Measurements from ENCODE around the gene NAA50. TPM values are rescaled to one million over a fixed set of nuclear protein-coding genes. Genes with fewer than 3 reads are reported as not detected.
A peak's percentile ranks its signal among the peaks of the same experiment; 100 is the strongest.

The NAA50 gene
- total RNA-seq, 1 donor from 2014 or later: 110 TPM

DNA sequence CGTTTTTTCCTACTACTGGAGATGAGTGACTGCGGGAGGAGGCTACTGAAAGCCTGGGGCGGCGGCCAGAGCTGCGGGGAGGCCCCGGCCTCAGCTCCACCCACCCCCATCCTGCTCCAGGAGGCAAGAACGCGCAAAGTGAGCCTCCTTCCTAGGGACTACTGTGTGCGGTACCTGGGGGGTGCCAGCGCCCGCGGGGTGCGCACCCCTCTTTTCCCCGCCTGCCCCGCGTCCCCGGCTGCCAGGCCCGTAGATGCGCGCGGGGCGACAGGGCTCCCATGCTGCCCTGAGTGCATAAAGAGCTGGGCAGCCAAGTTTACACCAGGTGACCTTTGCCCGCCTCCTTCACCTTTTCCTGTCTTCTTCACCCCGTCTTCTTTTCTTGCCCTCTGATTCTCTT, 47.1 kb downstream of the NAA50 start:
- TF ChIP-seq, protein P1, sequence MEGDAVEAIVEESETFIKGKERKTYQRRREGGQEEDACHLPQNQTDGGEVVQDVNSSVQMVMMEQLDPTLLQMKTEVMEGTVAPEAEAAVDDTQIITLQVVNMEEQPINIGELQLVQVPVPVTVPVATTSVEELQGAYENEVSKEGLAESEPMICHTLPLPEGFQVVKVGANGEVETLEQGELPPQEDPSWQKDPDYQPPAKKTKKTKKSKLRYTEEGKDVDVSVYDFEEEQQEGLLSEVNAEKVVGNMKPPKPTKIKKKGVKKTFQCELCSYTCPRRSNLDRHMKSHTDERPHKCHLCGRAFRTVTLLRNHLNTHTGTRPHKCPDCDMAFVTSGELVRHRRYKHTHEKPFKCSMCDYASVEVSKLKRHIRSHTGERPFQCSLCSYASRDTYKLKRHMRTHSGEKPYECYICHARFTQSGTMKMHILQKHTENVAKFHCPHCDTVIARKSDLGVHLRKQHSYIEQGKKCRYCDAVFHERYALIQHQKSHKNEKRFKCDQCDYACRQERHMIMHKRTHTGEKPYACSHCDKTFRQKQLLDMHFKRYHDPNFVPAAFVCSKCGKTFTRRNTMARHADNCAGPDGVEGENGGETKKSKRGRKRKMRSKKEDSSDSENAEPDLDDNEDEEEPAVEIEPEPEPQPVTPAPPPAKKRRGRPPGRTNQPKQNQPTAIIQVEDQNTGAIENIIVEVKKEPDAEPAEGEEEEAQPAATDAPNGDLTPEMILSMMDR (IDR thresholded peaks at IDR 0.05; ENCODE audit: insufficient read depth, low read length, poor library complexity, severe bottlenecking): no peak
- H3K27me3 ChIP-seq (ENCODE audit: control insufficient read depth, insufficient read depth, low read length): no peaks in the 10 kb centered on the region
- H3K4me3 ChIP-seq (ENCODE audit: low read depth, low read length): peak overlapping the region; percentile 35
- no peak for DNase-seq (ENCODE audit: low read depth)
- H3K36me3 ChIP-seq (ENCODE audit: control insufficient read depth, insufficient read depth, low read length): no peaks in the 10 kb centered on the region

DNA sequence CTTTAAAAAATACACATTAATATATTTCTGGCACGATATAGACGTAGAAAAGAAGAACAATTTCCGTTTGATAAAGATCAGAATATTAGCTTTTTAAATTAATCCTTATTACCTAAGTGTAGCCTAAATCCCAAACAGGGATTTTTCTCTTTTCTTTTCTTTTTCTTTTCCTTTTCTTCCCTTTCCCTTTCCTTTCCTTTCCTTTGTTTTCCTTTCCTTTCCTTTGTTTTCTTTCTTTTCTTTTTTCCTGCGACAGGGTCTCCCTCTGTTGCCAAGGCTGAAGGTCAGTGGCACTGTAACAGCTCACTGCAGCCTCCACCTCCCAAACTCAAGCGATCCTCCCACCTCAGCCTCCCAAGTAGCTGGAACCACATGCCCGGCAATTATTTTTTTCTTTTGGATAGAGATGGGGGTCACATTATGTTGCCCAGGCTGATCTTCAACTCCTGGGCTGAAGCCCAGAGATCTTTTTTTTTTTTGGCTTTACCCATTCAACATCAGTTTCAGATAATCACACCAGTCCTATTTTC, 47.8 kb downstream of the NAA50 start:
- Histone ChIP-seq H3K27me3 (ENCODE audit: control insufficient read depth, insufficient read depth, low read length) (no peaks in the 10 kb centered on the region), H3K36me3 (ENCODE audit: control insufficient read depth, insufficient read depth, low read length) (no peaks in the 10 kb centered on the region), H3K4me3 (ENCODE audit: low read depth, low read length) (no peak overlapping the region)
- DNase-seq (ENCODE audit: low read depth): no peak
- TF ChIP-seq, protein P1 (IDR thresholded peaks at IDR 0.05; ENCODE audit: insufficient read depth, low read length, poor library complexity, severe bottlenecking): no peak

DNA sequence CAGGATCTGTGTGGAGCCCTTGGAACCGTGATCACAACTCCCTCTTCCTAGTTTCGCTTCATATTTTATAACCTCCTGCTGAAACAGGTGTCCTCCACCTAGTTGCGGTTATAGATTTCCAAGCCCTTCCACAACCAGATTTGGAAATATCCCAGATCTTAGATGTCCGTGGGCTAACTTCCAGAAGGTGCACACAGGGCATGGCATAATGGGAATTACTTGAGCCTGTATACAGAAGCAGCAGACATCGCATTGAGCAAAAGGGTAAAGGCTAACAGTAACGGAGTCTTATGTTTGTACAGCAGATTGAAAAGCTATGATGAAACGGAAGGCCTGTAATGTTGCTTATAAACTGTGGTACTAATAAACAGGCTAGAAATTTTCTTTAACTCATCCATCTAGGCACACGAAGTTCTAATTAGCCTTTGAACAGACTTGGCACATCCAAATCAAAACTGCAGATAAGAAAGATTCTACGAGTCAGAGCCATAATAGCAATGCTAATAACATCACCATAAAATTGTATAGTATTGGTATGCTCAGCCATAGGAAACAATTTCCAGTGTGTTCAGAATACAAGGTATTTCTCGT, 48.5 kb downstream of the NAA50 start:
- H3K36me3 ChIP-seq (ENCODE audit: control insufficient read depth, insufficient read depth, low read length): no peaks in the 10 kb centered on the region
- H3K4me3 ChIP-seq (ENCODE audit: low read depth, low read length): peak overlapping the region; percentile 62
- no peaks in the 10 kb centered on the region for H3K27me3 ChIP-seq (ENCODE audit: control insufficient read depth, insufficient read depth, low read length)
- TF ChIP-seq, protein P1 (IDR thresholded peaks at IDR 0.05; ENCODE audit: insufficient read depth, low read length, poor library complexity, severe bottlenecking): no peak
- no peak for DNase-seq (ENCODE audit: low read depth)

DNA sequence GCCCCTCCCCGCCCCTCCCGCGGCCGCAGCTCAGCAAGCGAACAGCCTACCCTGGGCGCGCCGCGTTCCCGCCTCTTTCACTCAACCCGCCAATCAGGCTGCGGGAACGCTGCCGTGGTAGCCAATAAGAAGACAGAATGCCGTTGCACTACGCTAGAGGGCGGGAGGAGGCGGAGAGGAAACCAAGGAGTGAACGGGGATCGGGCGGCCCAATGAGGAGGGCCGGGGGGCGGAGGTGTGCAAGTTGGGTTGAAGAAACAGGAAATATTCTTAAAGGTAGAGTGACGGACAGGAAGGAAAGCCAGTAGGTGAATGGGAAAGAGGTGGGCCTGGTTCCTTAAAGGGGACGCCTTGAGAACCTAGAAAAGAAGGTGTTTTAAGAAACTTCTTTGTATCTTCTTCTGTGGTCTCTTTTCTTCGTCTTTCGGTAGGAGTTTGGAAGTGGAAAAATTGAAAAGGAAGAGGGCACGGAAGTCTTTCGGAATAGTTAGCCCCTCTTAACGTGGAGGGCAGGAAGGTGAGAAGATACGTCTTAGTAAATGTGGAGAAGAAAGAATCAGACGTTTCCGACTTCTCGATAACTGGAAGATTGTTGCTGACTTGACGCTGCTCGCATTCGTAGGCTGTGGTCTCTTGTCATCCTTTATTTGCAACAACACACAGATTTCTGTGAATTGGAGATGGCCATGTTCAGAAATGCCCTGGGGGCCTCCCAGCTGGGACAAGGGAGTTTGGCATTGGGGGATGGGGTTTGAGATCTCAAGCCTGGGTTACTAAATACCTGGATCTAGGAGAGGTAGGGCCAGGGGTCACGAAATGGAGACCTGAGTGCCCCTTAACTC, 49.2 kb downstream of the NAA50 start:
- peak; percentile 96 for DNase-seq (ENCODE audit: low read depth)
- Histone ChIP-seq H3K27me3 (ENCODE audit: control insufficient read depth, insufficient read depth, low read length) (no peaks in the 10 kb centered on the region), H3K4me3 (ENCODE audit: low read depth, low read length) (peak overlapping the region; percentile 86), H3K36me3 (ENCODE audit: control insufficient read depth, insufficient read depth, low read length) (no peaks in the 10 kb centered on the region)
- TF ChIP-seq, protein P1 (IDR thresholded peaks at IDR 0.05; ENCODE audit: insufficient read depth, low read length, poor library complexity, severe bottlenecking): peak; percentile 3

DNA sequence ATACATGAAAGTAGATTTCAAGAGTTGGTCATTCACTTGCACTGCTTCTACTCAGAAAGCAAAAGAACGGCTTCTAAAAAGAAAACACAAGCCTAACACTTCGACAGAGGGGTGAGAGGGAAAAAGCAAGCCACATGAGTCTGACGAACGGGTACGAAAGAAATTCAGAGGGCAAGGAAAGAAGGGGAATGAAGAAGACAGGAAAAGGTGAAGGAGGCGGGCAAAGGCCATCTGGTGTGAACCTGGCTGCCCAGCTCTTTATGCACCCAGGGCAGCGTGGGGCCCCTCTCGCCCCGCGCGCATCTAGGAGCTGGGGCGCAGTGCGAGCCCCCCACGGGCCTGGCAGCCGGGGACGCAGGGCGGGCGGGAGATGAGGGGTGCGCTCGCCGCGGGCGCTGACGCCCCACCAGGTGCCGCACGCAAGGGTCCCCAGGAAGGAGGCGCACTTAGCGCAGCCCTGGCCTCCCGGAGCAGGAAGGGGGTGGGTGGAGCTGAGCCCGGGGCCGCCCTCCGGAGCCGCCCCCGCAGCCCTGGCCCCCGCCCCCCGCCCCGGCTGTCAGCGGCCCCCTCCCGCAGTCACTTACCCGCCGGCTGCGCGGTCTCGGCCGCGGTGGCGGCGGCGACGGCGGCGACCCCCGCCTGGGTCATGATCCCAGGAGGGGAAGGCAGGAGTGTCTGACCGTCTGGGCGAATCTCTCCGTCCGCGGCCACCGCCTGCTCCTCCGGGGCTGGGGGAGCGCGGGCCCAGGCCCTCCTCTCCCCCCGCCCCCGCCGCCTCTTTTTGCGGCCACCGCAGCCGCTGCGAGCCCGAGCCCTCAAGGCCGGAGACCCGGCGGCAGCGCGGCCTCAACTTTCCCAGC, 50.0 kb downstream of the NAA50 start, which contains the start of gene USF3:
Gene USF3 (minus strand): TSS at position 857 of the 860 bp plus-strand sequence. CDS start 21,764 bp downstream, outside the sequence.
- TF ChIP-seq, protein P1 (IDR thresholded peaks at IDR 0.05; ENCODE audit: insufficient read depth, low read length, poor library complexity, severe bottlenecking): no peak
- Histone ChIP-seq H3K27me3 (ENCODE audit: control insufficient read depth, insufficient read depth, low read length) (no peaks in the 10 kb centered on the region), H3K4me3 (ENCODE audit: low read depth, low read length) (peak within 1 kb of the TSS; percentile 86), H3K36me3 (ENCODE audit: control insufficient read depth, insufficient read depth, low read length) (no peaks in the 10 kb centered on the region)
- no peak for DNase-seq (ENCODE audit: low read depth)

Data from kidney epithelial cell (primary cell).